ENCODE data around the gene RERE.

Gene RERE

DNA sequence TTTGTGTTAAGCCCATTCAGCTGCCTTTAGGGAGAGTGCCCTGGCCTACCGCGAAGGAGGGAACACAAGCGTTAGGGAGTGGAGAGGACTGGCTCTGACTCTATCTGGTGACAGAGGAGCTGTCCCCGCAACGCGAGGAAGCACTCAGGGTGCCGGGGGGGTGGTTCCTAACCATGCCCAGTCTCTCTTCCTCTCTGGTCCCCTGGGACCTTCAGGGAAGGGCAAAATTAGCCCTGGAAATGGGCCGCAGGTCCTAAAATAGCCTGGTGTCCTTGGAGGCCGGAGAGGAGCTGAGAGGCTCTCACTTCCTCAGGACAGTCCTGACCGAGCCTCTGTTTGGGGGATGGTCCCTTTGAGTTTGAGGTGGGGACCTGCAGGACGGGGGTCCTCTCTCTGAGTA is 493.7 kb downstream of the RERE start:
- no peak for DNase-seq

DNA sequence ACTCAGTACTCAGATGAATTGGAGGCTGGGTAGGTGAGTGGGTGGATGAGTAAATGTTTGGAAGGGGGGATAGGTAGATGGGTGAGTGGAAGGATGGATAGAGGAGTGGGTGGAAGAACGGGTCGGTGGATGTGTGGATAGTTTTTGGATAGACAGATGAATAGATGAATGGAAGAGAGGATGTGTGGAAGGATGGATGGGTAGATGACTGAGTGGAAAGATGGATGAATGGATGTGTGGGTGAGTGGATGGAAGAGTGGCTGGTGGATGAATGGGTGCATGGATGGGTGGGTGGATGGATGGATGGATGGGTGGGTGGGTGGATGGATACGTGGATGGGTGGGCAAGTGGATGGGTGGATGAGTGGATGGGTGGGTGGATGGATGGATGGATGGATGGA is 495.8 kb downstream of the RERE start:
- DNase-seq: no peak

DNA sequence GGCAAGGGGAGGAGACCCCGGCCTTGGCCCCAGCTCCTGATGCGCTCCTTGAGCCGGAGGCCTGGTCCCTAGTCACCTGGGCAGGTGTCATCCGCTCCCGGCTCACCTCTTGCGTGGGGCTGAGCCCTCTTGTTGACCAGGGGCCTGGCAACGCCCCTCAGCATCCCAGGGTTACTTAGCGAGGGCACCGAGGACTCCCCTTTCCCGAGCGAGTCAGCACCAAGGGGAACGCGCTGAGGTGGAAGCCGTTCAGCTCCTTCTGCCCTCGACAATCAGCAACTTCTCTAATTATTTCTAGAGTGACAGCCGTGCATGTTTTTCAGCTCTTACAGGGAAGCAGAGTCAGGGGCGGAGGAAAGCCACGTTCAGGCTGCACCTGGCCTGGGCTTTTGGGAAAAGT is 499.0 kb downstream of the RERE start:
- peak in 1 of 14 donors; percentile 63 for DNase-seq

DNA sequence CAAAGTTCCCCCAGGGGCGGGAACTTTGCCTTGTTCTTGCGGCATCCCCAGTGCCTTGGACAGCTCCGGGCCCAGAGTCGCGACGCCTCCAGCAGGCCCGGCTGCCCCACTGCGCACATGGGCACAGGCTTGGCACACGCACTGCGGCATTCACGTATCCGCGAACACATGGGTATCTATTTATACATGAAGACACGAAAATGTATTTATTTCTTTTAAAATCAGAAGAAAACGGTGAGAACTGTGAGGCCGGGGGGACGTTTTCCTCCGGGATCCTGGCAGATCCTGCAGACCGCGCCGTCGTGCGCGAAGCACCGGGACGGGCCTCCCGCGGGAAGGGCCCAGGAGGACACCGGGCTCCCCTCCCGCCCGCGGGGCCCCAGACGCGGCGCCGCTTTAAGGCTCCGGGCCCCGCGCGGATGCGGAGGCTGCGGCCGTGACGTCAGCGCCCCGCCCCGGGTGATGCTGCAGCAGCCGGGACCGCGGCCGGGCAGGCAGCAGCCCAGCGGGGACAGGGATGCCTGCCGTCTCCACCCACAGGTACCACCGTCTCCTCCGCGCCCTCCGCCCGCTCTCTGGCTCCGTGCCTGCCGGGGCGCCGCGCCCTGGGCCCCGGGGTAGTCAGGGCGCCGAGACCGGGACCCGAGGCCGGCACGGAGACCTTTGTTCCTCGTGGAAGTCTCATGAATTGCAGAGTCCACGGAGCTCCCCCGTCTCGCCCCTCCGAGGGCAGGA is 499.6 kb downstream of the RERE start, which contains the start of gene SLC45A1:
SLC45A1 (plus strand) TSS at position 468 of the 735 bp plus-strand sequence. CDS start 6,216 bp downstream, outside the sequence.
- DNase-seq: peak in 11 of 14 donors; percentile 10 to 80 (median 56)

DNA sequence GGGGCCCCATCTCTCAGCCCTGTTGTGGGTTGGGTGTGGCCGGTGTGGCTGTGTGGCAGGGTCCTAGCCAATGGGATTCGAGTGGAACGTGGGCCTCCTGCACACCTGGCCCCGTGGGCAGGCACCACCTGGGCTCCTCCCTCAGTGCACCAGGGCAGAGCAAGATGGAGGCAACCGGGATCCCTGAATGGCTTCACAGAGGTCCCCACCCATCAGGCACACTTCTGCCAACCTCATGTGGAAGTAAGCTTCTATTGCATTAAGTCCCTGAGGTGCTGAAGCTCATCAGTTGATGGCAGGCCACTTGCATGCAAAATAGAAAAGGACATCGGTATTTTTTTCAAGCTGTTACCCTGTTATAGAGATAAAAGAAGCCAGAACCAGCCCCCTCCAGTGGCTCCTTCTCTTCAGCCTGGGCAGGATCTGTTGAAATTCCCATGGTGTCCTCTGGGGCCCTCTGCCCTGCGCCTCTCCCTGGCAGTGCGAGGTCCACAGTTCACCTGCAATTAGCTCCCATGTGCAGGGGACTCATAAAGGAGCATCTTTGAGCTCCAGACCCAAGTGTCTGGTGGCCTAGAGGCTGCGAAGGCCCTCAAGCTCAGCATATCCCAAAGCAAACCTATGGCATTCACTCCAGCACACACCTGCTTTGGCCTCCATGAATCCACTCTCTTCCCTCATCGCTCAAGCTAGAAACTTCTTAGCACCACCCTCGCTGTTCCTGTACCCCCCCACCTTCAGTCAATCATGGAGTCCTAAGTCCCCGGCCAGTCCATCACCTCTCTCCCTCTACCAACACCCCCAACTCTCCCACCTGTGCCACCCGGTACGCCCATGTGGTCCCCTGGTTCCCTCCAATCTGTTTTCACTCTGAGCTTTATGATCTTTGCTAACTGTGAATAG is 501.6 kb downstream of the RERE start:
- no peak for DNase-seq

DNA sequence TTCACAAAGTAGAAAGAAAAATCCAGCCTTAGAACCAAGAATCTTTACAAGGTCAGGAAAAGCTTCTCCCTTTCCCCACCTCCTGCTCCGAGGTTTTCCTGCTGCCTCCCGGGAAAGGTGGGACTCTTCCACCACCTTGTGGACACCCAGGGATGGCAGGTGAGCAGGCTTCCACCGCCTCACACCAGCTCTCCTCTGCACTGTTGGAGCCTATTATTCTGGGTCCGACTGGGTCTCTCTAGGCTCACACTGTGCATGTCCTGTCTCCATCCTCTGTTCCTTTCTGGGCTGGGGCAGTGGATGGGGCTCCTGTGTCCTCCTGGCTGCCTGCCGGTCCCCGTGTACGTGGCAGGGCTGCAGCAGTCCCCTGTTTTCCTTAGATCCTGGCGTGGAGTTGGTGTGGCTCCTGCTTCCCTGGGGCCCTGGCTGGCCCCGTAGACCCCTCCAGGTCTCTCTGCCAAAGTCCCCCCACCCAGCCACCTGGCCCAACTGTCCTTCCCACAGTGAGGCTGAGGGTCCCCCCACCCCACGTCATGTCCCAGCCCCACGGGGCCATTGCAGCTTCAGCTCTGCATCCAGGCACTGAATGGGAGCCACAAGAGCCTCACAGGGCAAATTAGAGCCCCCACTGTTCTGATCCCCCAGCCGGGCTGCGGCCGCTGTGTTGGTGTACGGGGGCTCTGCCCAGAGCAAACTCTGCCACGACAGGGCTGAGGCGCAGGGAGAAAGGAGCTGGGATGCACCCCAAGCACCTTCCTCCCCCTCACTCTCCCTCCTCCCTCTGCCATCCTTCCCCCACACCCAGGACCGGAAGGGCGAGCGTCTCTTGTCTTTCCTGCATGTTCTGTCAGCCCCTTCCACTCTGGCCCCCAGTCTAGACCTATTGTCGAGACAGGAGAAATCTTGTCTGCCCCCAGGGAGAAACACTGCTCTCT is 502.8 kb downstream of the RERE start:
- DNase-seq: peak in 11 of 14 donors; percentile 6 to 82 (median 44)

GRCh38 chr1:8313231-8313630 is 504.2 kb downstream of the RERE start:
- no peak for DNase-seq

DNA sequence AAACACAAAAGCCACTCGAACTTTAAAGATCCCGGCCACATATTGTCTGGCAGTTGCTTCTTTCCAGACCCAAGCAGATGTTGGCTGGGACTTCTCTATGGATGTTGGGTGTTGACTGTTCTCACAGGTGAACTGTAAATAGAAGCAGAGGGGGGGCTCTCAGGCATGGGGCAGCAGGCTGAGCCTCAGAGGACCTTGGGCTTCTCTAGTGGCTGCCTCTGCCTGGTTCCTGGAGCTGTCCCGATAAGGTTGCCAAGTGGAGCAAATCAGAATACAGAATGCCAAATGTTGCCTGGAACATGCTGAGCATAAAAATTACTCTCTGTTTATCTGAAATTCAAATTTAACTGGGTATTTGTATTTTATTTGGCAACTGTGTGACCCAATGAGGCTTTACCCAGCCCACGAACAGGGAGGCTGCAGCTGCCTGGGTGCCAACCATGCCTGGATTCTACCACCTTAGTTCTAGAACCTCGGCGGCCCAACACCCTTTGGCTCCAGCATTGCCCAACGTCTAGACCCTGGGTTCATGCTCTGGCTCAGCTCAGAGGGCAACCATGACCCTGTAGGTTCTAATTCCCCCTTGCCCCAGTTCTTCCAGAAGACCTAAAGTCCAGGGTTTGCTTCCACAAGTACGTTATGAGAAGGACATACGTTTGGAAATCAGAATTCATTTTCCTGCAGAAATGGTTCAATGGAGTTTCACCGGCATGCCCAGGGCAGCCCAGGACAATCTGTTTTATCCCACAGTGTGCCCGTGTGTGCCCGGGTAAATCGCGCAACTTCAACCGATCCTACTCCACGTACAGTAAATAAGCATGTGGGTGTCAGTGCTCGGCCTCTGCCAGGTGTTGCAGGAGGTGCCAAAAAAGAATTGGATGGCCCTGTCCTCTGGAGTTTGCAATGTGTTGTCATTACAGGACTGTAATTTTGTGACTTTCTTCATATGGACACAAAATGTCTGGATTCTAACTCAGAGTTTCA is 504.9 kb downstream of the RERE start:
- DNase-seq: peak in 1 of 14 donors; percentile 80

- DNase-seq: no peak
Observed at GRCh38 chr1:8311068-8311718, 506.2 kb downstream of the RERE start.

- peak in 1 of 14 donors; percentile 17 for DNase-seq
Observed at GRCh38 chr1:8307628-8308027, 509.8 kb downstream of the RERE start.

- no peak for DNase-seq
Observed at GRCh38 chr1:8303876-8304275, 513.6 kb downstream of the RERE start.

DNA sequence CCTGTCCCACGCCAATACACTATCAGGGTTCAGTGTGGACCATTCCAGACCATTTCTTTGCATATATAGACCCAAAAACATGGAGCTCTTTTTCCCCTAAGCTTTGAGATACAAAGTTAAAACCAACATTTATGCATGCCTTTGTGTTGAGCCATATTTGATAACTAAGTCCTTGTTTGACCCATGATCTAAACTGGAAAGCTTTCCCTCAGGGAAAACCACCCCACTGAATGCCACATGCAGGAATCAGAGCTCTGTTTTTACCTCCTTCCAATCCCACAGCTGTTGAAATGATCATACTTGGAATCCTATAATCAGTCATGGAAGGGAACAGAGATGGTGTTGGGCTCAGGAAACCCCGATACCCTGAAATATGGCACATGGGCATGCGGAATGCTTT is 514.3 kb downstream of the RERE start:
- no peak for DNase-seq
